Spleen (tissue), 7 donors: ENCODE data around the gene SLC1A4.
A peak's percentile ranks its signal among the peaks of the same experiment; 100 is the strongest.

ENCODE experiments used
- POLR2A ChIP-seq, 3 donors: fragments of 450-650 bp; IDR thresholded peaks; one replicate each; pipeline ENCODE4 v1.5.1; 2017; ENCODE audit warnings: antibody characterized with exemption in 3 of 3, mild to moderate bottlenecking in 1 of 3
- POLR2AphosphoS5 ChIP-seq, 3 donors: sonication (generic); formaldehyde crosslinking; IDR thresholded peaks; one replicate each; pipeline ENCODE4 v1.5.1; 2017; ENCODE audit warnings: antibody characterized with exemption in 3 of 3
- TF ChIP-seq, protein P1 (sequence below), 11 experiments: fragments of 200-600 bp in 7 of 11; fragments of 450-650 bp in 4 of 11; sonication (generic) in 4 of 11; IDR thresholded peaks in 8 of 11; conservative IDR thresholded peaks in 3 of 11; 1 replicate in 7 of 11; 2 replicates in 4 of 11; pipeline versions ENCODE4 v1.4.0 to v1.8.0; 2016 to 2021; ENCODE audit warnings: antibody characterized with exemption in 11 of 11, inconsistent platforms in 4 of 11, mild to moderate bottlenecking in 1 of 11
- donor health status: DM: no; HTN: no; CAD: no; lungs with moderate emphysema.
- donor health status: DM: no; HTN: no; CAD: no.
- donor health status: DM: no; HTN: no; CAD: no.

DNA sequence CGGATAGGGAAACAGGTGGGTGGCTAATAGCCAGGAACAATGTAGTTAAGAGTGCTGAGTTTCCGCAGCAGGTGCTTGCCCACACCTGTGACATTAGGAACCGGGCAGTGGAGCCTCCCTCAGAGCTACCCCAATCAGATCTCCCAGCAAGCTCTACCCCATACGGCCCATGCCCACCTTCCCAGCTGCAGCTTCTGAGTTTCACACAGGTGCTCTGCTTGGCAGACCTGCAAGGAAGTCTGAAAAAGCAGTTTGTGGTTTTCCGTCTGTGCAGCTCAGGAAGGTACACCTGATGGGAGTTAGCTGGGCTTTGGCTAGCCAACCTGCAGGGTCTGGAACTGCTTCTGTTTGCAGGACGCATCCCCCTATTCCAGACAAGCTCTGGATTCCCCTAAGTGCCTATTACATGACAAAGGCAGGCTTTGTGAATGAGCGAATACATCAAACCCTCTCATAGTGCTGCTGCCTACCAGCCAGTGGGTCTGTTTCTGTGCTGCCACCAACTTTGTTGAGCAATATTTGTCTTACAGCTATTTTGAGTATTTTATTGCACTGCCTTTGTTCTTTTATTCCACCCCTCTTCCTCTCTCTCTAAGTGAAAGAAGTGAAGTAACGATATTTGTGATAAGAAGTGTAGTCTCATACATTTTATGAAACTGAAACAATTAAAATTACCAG lies 42.3 kb downstream of the SLC1A4 start:
- TF ChIP-seq, protein P1, sequence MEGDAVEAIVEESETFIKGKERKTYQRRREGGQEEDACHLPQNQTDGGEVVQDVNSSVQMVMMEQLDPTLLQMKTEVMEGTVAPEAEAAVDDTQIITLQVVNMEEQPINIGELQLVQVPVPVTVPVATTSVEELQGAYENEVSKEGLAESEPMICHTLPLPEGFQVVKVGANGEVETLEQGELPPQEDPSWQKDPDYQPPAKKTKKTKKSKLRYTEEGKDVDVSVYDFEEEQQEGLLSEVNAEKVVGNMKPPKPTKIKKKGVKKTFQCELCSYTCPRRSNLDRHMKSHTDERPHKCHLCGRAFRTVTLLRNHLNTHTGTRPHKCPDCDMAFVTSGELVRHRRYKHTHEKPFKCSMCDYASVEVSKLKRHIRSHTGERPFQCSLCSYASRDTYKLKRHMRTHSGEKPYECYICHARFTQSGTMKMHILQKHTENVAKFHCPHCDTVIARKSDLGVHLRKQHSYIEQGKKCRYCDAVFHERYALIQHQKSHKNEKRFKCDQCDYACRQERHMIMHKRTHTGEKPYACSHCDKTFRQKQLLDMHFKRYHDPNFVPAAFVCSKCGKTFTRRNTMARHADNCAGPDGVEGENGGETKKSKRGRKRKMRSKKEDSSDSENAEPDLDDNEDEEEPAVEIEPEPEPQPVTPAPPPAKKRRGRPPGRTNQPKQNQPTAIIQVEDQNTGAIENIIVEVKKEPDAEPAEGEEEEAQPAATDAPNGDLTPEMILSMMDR (IDR thresholded peaks at IDR 0.05 in 8 of 11, conservative IDR thresholded peaks at IDR 0.05 in 3 of 11): no peak
- no peak for TF ChIP-seq POLR2A (IDR thresholded peaks at IDR 0.05)
- peak in 2 of 3 donors; percentile 75 to 78 for TF ChIP-seq POLR2AphosphoS5 (IDR thresholded peaks at IDR 0.05)
